ENCODE data around the gene BCKDHB.

Gene BCKDHB

GRCh38 chr6:80148220-80148619 lies 41.7 kb downstream of the BCKDHB start:
- no peak for DNase-seq (ENCODE audit: low read depth, low spot score)

GRCh38 chr6:80151635-80152034 lies 45.2 kb downstream of the BCKDHB start:
- no peak for DNase-seq (ENCODE audit: low read depth, low spot score)

- DNase-seq (ENCODE audit: low read depth, low spot score), result no peak
These were observed 47.7 kb downstream of the BCKDHB start for GRCh38 chr6:80154160-80154559.

GRCh38 chr6:80156221-80156620 lies 49.8 kb downstream of the BCKDHB start:
- DNase-seq (ENCODE audit: low read depth, low spot score), result no peak

- no peak for DNase-seq (ENCODE audit: low read depth, low spot score)
These were observed 52.1 kb downstream of the BCKDHB start for GRCh38 chr6:80158478-80158989.

- DNase-seq (ENCODE audit: low read depth, low spot score), result no peak
These were observed 55.0 kb downstream of the BCKDHB start for GRCh38 chr6:80161434-80161833.

- no peak for DNase-seq (ENCODE audit: low read depth, low spot score)
These were observed 57.3 kb downstream of the BCKDHB start for GRCh38 chr6:80163754-80164187.

GRCh38 chr6:80165143-80165542 lies 58.7 kb downstream of the BCKDHB start:
- DNase-seq (ENCODE audit: low read depth, low spot score), result no peak

GRCh38 chr6:80165819-80166218 lies 59.3 kb downstream of the BCKDHB start:
- no peak for DNase-seq (ENCODE audit: low read depth, low spot score)

- no peak for DNase-seq (ENCODE audit: low read depth, low spot score)
These were observed 64.0 kb downstream of the BCKDHB start for GRCh38 chr6:80170433-80170832.

GRCh38 chr6:80173411-80173810 lies 66.9 kb downstream of the BCKDHB start:
- DNase-seq (ENCODE audit: low read depth, low spot score), result no peak

- DNase-seq (ENCODE audit: low read depth, low spot score), result no peak
These were observed 68.6 kb downstream of the BCKDHB start for GRCh38 chr6:80174900-80175572.

GRCh38 chr6:80179695-80180094 lies 73.2 kb downstream of the BCKDHB start:
- DNase-seq (ENCODE audit: low read depth, low spot score), result no peak

- no peak for DNase-seq (ENCODE audit: low read depth, low spot score)
These were observed 75.0 kb downstream of the BCKDHB start for GRCh38 chr6:80181352-80182081.

GRCh38 chr6:80182308-80182707 lies 75.8 kb downstream of the BCKDHB start:
- DNase-seq (ENCODE audit: low read depth, low spot score), result no peak

GRCh38 chr6:80183019-80183795 lies 76.7 kb downstream of the BCKDHB start:
- DNase-seq (ENCODE audit: low read depth, low spot score), result no peak

GRCh38 chr6:80185492-80185891 lies 79.0 kb downstream of the BCKDHB start:
- DNase-seq (ENCODE audit: low read depth, low spot score), result no peak

- DNase-seq (ENCODE audit: low read depth, low spot score), result no peak
These were observed 79.6 kb downstream of the BCKDHB start for GRCh38 chr6:80186082-80186481.

GRCh38 chr6:80196906-80197305 lies 90.4 kb downstream of the BCKDHB start:
- DNase-seq (ENCODE audit: low read depth, low spot score), result no peak

GRCh38 chr6:80197474-80197873 lies 91.0 kb downstream of the BCKDHB start:
- DNase-seq (ENCODE audit: low read depth, low spot score), result no peak

- DNase-seq (ENCODE audit: low read depth, low spot score), result no peak
These were observed 91.5 kb downstream of the BCKDHB start for GRCh38 chr6:80197986-80198385.

- DNase-seq (ENCODE audit: low read depth, low spot score), result no peak
These were observed 96.8 kb downstream of the BCKDHB start for GRCh38 chr6:80203283-80203682.
